Measurements from ENCODE around the gene ELMOD3.
"Not testable (repeated sequence)": the region's sequence is repeated elsewhere in the genome, so short reads cannot be mapped to it uniquely, and the experiment has no call there.

ELMOD3 gene

DNA sequence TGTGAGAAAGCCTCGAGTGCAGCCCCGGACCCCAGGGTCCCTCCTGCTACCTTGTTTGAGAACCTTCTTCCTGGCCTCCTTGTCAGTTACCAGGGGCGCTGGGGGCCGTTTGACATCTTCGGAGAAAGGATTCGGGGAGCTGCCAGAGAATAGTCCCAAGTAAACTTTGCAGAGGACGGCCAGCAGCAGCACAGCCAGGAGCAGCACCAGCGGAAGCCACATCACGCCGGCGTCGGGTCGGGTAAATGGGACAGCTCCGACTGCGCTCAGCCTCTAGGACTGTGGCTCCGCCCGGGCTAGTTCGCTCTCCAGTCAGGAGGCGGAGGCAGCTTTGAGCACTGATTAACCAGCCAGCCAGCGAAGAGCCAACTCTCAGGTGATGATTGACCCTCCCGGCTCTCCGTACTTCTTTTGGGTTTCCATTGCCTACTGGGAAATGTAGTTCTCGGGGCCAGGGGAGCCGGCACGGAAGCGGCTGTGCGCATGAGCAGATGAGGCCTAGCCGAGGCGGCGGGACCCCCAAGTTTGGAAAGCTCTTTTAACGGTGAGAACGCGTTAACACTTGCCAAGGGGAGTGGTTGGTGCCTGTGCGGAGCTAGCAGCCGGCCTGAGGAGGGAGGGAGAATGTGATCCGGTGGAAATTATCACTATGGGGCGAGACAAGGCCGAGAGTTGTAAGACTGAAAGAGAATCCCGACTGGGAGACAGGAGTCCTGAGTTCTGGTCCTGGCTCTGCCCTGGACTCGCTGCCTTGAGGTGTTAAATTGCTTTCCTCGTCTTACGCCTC, at the start of gene ELMOD3, which contains the start of gene RETSAT:
ELMOD3 (plus strand) TSS at position 484 of the 787 bp plus-strand sequence. CDS start 2,430 bp downstream, outside the sequence.
RETSAT (minus strand) TSS at position 243 of the 787 bp plus-strand sequence; CDS start at position 222, 21 bp downstream.
- DNase-seq (ENCODE audit: low spot score), result peak; percentile 93

DNA sequence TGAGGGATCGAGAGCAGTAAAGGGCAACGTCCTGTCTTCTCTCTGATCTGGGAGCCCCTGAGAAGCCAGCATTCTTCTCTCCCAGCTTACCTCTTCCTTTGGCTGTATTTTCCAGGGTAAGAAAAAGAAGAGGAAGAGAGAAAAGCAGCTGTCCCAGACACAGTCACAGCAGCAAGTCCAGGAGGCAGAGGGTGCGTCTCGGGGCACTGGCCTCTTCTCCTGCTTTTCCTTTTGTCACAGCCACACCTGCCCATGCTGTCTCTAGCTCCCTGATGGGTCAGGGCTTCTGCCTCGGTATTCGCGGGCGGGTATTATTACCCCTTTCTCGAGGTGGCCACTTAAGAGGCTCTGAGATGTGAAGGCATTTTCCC, 47.1 kb upstream of the ELMOD3 start:
- DNase-seq (ENCODE audit: low spot score), result no peak

DNA sequence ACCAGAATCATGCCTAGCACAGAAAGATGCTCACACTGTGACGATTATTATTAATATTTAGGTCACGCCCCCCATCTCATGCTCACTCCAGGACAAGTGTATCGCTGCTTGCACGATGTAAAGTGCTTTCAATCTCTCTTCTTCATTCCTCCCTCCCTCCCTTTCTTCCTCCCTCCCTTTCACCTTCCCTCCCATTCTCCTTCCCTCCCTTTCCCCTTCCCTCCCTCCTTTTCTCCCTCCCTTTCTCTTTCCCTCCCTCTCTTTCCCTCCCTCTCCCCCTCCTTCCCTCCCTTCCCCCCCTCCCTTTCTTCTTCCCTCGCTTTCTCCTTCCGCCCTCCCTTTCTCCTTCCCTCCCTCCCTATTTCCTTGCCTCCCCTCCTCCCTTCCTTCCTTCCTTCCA, 46.4 kb upstream of the ELMOD3 start:
- DNase-seq (ENCODE audit: low spot score), result no peak

DNA sequence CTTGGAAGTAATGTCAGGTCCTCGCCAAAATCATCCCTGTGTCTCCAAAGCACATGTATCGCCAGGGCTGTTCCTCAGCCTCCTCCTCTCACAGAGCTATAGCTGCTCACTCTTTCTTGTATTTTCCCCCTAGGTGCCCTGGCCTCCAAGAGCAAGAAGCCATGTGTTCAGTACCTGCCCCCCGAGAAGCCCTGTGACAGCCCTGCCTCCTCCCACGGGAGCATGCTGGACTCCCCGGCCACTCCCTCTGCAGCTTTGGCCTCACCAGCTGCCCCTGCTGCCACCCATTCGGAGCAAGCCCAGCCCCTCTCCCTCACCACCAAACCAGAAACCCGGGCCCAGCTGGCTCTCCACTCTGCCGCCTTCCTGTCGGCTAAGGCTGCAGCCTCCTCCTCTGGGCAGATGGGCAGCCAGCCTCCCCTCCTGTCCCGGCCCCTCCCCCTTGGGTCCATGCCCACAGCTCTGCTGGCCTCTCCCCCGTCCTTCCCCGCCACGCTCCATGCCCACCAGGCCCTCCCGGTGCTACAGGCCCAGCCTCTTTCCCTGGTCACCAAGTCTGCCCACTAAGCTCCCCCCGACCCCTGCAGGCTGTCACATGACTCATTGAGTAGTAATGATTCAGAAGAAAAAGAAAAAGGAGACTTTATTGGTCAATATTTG, 45.5 kb upstream of the ELMOD3 start:
- DNase-seq (ENCODE audit: low spot score), result no peak

DNA sequence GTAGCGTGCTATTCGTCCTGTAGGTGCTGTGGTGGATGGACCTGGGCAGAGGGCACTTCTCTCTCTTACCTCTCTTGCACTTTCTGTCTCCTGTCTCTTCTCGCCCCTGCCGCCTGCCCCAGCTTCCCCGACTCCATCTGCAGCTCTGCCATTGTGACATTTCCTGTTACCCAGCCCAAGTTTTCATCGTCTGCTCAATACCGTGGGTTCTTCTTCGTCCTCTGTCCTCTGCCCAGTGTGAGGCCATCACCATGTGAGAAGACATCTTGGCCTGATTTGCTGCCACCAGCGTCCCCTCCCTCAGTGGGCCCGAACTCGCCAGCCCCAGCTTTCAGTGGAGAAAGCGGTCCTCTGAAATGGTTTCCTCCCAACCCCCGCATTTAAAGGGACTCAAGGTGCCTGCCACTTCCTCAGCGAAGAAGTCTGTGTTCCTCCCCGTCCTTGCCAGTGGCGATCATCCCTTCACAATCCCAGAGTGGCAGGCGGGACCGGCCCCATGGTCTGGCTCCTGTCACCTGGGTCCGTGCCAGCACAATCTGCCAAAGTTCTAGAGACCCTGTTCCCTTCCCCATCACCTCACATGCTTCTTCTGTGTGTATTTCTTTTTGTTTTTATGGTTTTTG, 44.8 kb upstream of the ELMOD3 start:
- DNase-seq (ENCODE audit: low spot score), result no peak

DNA sequence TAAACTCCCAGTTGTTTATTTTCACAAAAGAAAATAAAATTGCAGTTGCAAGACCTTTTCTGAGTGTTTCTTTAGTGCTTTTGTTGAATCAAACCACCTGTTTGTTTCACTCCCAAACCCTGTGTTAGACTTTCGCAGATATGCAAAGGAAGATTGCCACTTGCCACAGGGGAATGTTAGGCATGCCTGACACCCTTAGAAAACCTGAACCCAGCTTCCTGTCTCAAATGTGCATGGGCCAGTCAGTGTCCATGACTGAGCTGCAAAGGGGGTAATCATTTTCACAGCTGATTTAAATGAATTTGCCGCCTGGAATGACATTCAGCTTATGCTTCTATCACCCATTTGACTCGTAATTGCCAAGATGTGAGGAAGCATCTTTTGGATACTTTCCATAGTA, 44.2 kb upstream of the ELMOD3 start:
- no peak for DNase-seq (ENCODE audit: low spot score)

DNA sequence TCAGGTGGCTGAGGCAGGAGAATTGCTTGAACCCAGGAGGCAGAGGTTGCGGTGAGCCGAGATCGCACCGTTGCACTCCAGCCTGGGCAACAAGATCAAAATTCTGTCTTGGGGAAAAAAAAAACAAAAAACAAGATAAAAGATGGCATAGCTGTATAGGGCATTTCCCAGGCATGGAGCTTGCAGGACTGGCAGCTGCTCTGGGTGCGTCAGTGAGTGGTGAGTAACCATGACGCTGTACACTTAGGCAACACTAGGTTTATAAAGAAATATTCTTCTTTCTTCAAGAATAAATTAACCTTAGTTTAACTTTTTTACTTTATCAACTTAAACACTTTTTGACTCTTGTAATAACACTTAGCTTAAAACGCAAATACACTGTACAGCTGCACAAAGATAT, 42.2 kb upstream of the ELMOD3 start:
- no peak for DNase-seq (ENCODE audit: low spot score)

DNA sequence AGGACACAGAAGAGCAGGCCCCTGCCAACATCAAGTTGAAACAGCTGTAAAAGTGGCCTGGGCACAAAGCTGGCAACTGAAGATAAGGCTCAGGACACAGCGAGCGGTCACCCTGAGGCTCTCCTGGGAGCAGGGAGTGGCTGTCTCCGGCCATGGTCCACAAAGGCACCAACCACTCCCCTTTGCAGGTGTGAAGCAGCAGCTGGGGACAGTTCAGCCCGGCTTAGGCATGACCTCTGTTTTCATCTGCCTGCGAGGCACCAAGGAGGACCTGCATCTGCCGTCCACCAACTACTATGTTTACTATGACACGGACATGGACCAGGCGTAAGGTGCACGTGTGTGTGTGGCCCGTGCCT, 39.7 kb upstream of the ELMOD3 start:
- DNase-seq (ENCODE audit: low spot score), result no peak

DNA sequence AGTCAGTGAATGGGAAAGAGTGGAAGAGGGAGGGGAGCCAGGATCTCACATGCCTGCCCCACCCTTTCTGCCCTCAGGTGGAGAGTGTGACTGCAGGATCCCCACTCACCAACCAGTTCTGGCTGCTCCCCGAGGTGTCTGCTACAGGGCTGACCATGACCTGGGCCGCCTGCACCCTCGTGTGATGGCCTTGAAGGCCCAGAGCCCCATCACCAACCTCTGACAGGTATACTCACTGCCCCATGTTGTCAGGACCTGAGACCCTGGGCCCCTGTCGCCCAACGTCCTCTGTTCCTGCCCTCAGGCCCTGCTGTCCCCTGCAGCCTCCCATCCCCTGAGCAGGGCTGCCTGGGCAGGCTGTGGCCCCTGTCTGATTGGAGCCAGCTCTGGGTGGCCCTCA, 38.6 kb upstream of the ELMOD3 start:
- not testable (repeated sequence) for DNase-seq (ENCODE audit: low spot score)

DNA sequence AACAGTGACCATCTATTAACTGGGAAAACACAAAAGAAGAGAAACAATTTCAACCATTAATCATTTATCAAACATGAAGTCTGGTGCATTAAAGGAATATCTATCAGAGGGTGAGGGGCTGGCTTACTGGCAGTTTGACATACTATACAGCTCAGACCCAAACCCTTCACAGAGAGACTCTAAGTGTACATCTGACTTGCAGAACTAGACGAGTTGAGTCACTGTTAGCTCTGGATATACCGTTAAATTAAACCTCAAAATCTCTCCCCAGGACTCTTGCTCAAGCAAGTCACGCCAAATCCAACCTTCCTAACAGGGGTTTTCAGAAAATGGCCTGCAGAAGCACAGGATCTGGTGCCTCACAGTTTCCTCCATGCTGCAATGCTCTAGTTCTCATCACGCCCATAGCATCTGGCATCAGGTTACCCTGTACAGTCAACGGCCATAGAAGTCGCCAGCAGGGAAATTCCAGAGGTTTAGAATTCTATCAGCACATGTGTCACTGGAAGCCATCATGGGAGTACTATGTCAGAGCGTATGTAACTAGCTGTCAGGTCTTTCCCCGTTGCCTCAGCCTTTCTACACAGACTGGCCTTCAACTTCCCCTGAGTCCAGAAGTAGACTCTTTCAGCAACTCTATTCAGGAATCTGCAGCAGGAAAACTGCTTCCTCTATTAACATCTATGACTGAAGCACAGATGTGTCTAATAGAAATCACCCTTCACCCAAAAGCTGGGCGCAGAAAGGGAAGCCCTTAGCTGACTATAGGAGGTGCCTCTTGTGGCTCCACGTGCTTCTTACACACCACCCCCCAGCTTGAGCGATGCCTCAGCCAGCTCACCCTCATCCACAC, 36.1 kb upstream of the ELMOD3 start:
- DNase-seq (ENCODE audit: low spot score), result no peak

DNA sequence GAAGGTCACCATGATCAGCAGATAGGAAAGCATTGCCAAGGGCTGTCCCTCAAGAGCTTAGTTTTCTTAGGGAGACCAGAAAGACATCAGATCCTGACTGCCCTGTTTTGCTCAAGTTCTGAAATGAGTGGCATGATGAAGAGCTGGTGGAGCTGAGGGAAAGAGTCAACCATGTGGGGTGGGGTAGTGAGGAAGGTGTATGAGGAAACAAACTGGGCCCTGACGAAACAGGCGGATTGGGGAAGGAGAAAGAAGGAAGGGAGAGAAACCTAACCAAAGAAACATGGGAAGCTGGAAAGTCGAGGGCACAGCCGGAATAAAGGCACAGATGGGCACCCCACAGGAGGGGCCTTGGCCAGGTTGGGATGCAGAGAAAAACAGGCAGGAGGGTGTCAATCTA, 34.8 kb upstream of the ELMOD3 start:
- no peak for DNase-seq (ENCODE audit: low spot score)

DNA sequence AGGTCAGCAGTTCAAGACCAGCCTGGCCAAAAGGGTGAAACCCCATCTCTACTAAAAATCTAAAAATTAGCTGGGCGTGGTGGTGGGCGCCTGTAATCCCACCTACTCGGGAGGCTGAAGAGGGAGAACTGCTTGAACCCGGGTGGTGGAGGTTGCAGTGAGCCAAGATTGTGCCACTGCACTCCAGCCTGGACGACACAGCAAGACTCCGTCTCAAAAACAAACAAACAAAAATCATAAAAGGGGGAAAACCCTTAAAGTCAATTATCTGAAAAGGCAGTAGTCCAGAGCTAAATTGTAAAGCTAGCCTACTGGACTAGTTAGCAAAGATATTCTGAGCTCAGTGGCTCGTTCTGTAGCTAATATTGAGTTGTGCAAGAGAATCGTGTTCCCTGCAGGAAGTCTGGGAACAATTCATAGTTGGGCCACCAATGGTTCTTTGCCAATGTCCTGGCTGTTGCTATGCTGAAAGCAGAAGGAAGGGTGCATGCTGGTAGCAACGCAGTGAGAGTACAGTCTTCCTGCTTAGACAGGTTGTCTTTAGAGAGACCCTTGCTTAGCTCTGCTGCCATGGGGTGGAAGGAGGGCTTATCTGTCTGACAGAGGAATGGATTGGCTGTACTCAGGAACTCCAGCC, 31.1 kb upstream of the ELMOD3 start:
- DNase-seq (ENCODE audit: low spot score), result no peak

DNA sequence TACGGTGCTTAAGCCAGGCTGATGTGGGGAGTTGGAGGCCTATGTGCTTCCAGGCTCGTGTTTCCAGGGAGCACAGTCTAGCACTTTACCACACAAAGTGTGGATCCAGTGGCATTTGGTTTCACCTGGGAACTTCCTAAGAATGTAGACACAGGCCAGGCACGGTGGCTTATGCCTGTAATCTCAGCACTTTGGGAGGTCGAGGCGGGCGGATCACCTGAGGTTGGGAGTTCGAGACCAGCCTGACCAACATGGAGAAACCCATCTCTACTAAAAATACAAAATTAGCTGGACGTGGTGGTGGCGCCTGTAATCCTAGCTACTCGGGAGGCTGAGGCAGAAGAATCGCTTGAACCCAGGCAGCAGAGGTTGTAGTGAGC, 30.6 kb upstream of the ELMOD3 start:
- not testable (repeated sequence) for DNase-seq (ENCODE audit: low spot score)

DNA sequence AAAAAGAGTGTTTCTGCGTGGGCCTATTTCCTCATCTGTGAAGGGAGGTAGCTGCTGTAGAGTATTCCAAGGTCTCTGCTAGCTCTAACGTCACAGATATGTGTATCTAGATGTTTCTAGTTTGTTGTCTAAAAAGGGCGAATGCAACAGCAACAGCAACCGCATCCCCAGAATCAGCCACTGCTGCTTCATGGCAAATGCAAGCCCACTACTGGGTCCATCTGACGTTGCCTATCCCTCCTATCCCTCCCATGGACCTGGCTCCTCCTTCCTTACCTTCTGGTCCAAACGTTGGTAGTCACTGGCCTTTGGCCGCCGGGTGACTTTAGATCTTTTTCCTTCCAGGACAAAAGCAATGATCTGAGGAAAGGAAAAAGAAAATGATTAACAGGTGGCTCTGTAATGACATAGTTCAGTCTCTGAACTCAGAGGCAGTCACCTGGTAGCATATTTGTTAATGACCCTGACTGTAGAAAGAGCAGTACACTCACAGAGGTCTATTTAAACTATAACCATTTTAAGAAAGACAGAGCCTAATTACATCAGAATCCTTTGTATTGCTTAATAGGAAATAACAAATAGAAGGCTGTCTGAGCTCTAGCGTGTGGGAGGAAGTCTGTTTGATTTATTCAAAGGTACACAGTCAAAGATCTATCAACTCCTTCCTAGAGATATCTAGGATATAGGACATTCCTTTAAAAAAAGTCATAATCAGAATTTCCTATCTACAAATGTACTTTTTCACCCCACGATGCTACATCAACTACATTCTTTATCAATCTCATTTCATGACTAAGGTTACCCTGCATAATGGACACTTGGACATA, 29.7 kb upstream of the ELMOD3 start:
- DNase-seq (ENCODE audit: low spot score), result peak; percentile 55

DNA sequence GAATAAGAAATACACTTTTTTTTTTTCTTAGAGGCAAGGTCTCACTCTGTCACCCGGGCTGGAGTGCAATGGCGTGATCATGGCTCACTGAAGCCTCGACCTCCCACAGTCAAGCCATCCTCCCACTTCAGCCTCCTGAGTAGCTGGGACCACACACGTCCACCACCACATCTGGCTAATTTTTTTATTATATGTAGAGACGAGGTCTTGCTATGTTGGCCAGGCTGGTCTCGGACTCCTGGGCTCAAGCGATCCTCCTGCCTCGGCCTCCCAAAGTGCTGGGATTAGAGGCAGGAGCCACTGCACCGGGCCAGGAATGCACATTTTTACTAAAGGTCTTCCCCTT, 29.1 kb upstream of the ELMOD3 start:
- no peak for DNase-seq (ENCODE audit: low spot score)

DNA sequence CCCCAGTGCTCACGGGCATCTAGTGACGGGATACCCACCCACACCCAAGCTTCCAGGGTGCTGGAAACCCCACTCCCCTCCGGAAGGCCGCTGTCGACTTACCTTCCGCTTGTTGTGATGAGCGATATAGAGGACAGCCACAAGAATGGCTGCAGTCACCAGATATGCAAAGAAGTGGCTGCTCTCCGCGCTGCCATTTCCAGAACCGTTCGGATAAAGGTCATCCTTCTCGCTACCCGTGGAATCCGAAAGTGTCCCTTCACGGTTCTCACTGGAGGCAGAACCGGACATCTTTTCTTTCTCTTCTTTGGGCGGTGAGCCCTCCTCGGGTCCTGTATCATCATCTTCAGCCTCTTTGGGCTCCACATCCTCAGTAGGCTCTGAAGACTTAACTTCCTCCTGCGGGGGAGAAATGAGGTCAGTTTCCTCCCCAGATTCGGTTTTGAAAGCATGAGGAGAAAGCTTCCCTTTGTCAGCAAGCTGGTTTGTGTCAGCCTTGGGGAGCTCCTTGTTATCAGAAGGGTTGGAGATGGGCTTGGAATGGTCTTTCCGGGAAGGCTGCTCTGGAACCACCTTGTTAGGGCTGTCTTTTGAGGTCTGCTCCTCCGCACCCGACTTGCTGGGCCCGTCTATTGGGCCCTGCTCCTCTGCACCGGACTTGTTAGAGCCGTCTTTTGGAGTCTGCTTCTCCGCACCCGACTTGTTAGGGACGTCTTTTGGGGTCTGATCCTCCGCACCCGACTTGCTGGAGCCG, 28.0 kb upstream of the ELMOD3 start:
- DNase-seq (ENCODE audit: low spot score), result no peak

DNA sequence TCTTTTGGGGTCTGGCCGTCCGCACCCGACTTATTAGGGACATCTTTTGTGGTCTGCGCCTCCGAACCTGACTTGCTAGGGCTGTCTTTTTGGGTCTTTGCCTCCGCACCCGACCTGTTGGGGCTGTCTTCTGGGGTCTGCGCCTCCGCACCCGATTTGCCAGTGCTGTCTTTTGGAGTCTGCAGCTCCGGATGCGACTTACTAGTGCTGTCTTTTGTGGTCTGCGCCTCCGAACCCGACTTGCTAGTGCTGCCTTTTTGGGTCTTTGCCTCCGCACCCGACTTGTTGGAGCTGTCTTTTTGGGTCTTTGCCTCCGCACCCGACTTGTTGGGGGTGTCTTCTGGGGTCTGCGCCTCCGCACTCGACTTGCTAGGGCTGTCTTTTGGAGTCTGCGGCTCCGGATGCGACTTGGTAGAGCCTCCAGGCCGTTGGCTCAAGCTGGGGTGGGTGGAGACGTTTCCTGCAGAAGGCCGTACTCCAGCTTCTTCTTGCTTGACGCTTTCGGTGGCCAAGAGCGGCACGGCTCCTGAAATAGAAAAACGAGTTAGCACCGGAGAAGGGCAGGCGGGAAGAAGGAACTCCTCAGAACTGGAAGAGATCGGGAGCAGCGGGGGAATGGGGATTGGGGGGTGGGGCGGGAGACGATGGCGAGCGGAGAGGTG, 27.3 kb upstream of the ELMOD3 start:
- peak; percentile 30 for DNase-seq (ENCODE audit: low spot score)

DNA sequence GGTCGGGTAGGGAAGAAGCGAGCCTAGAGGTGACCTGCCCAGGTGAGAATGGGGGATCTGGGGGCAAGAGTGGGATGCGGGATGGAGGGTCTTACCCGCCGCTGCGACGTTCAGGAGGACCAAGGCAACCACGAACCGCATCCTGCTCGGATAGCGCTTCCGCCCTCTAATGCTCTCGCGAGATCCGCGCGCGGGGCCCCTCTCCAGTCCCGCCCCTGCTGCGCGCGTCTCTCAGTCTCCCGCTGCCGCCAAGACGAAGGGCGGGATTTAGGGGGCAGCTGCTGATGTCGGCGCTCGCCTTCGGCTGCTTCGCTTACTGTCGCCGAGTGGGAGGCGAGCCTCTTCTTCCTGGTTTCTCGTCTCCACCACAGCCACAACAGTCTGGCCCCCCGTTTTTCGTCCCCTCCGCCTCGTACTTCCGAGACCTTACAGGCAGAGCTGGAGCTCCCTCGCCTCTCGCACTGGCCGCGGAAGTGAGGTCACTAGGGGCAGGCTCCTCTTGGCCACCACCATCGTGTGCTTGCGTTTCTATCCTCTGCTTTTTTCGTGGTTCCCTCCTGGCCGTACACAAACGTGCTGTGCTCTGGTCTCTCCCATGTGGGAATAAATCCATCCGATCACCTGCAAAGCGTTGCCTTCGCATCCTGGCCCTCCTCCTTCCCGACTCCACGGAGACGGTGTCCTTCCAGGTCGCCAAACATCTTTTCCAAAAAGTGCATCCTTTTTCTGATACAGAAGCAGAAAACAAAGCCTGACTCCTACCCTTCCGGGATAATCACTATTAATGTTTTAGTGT, 26.5 kb upstream of the ELMOD3 start, which contains the start of gene TGOLN2:
TGOLN2 (minus strand) TSS at position 168 of the 796 bp plus-strand sequence; CDS start at position 141, 27 bp downstream.
- peak; percentile 95 for DNase-seq (ENCODE audit: low spot score)

DNA sequence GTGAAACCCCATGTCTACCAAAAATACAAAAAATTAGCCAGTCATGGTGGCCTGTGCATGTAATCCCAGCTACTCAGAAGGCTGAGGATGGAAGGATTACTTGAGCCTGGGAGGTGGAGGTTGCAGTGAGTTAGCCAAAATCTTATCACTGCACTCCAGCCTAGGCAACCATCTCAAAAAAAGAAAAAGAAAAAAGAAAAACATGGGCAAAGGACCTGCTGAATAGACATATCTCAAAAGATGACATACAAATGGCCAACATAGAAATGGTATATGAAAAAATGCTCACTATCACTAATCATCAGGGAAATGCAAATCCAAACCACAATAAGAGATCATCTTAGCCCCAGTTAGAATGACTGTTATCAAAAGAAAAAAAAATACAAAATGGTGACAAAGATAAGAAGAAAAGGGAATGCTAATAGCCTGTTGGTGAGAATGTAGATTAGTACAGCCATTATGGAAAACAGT, 25.4 kb upstream of the ELMOD3 start:
- no peak for DNase-seq (ENCODE audit: low spot score)
